Parathyroid adenoma (tissue), 2 donors: Measurements from ENCODE around the gene RAB6D.
"Not testable (repeated sequence)": the region's sequence is repeated elsewhere in the genome, so short reads cannot be mapped to it uniquely, and the experiment has no call there.

Experiments used
- H2AFZ ChIP-seq: fragments of 300-600 bp; sonication (generic); one replicate; pipeline ENCODE4 v1.7.0; 2017; ENCODE audit warnings: antibody characterized with exemption, mild to moderate bottlenecking
- H3K27ac ChIP-seq: fragments of 300-600 bp; sonication (generic); one replicate; pipeline ENCODE4 v1.7.0; 2017
- H3K27me3 ChIP-seq: fragments of 300-600 bp; sonication (generic); one replicate; pipeline ENCODE4 v1.7.0; 2017; ENCODE audit warnings: low read length; ENCODE audit not compliant: control insufficient read depth, insufficient read depth
- H3K36me3 ChIP-seq: fragments of 300-600 bp; sonication (generic); one replicate; pipeline ENCODE4 v1.7.0; 2017; ENCODE audit warnings: low read length; ENCODE audit not compliant: control insufficient read depth, insufficient read depth
- H3K4me1 ChIP-seq: fragments of 300-600 bp; sonication (generic); one replicate; pipeline ENCODE4 v1.7.0; 2017; ENCODE audit warnings: control low read depth
- H3K4me2 ChIP-seq: fragments of 300-600 bp; sonication (generic); one replicate; pipeline ENCODE4 v1.7.0; 2017; ENCODE audit warnings: low read length
- H3K4me3 ChIP-seq: fragments of 300-600 bp; sonication (generic); one replicate; pipeline ENCODE4 v1.7.0; 2017; ENCODE audit warnings: low read depth, low read length
- H3K79me2 ChIP-seq: fragments of 300-600 bp; sonication (generic); one replicate; pipeline ENCODE4 v1.7.0; 2017; ENCODE audit warnings: control low read depth
- H3K9ac ChIP-seq: fragments of 300-600 bp; sonication (generic); one replicate; pipeline ENCODE4 v1.7.0; 2017; ENCODE audit warnings: mild to moderate bottlenecking
- H3K9me3 ChIP-seq: fragments of 300-600 bp; sonication (generic); one replicate; pipeline ENCODE4 v1.7.0; 2017; ENCODE audit warnings: low read length; ENCODE audit not compliant: control insufficient read depth
- TF ChIP-seq, protein P1 (sequence below): fragments of 300-600 bp; sonication (generic); IDR thresholded peaks from one replicate; pipeline ENCODE4 v1.7.0; 2017; ENCODE audit warnings: antibody characterized with exemption, mild to moderate bottlenecking
- donor health status: primary hyperparathyroidism.

The RAB6D gene

DNA sequence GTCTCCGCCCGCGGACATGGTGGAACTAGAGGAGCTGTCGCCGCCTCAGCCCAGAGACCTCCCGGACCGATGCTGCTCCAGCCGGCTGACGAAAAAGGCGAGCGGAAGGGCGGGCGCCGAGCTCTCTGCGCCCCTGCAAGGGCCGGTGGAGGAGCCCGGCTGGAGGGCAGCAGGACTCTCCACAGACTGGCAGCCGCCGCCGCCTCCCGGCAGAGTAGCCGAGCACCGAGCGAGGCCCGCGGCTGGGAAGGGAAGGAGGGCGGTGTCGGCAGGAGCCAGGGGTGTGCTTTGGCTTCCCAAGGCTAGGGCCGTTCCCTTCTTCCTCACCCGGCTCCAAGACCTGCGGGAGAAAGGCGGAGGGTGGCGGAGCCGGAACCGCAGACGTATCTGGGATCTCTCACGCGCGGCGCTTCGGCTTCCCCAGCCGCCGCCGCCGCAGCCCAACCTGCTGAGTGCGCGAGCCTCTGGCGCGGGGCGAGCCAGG lies at the start of gene RAB6D:
Gene RAB6D, minus strand, starts transcription at position 466 of the 484 bp plus-strand sequence. Its CDS starts 448 bp downstream, at position 18.
- Histone ChIP-seq H3K27ac (peak within 1 kb of the TSS; percentile 39), H2AFZ (peak within 1 kb of the TSS; percentile 33), H3K4me2 (peak within 1 kb of the TSS; percentile 63), H3K4me3 (peak within 1 kb of the TSS; percentile 27)
- not testable (repeated sequence) for H3K9me3 ChIP-seq, H3K4me1 ChIP-seq, H3K27me3 ChIP-seq, H3K9ac ChIP-seq, H3K36me3 ChIP-seq, H3K79me2 ChIP-seq

DNA sequence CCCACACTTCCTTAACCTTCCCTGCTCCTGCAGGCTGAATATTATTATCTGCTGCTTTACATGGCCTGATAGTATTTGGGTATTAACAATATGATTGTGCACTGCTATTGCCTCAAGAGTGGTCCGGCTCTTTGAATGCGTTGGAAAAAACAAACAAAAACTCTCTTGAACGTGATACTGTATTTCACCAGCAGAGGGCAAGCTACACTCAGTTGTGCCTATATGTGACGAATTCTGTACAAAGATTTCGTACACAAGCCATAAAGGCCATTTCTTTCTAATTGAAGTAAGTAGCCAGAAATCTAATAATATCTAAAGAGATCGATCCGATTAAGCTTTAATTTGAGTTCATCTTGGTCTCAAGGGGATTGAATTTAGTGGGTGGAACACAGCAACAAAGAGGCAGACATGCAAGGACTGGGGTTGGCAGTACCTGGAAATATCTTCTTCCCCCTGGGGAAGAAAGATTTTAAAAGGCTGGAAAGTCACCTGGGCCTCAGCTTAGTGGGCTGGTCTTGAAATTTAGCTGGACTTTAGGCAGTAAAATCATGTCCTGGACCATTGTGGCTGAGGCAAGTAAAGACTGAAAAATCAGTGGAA lies 49.3 kb upstream of the RAB6D start:
- Histone ChIP-seq H3K27me3 (no peaks in the 10 kb centered on the region), H3K4me3 (no peak overlapping the region), H3K4me2 (no peak overlapping the region), H3K79me2 (no peaks in the 10 kb centered on the region), H2AFZ (peak overlapping the region; percentile 59), H3K27ac (no peak overlapping the region), H3K9ac (no peak overlapping the region), H3K4me1 (no peaks in the 10 kb centered on the region), H3K36me3 (no peaks in the 10 kb centered on the region), H3K9me3 (no peaks in the 10 kb centered on the region)
- TF ChIP-seq, protein P1, sequence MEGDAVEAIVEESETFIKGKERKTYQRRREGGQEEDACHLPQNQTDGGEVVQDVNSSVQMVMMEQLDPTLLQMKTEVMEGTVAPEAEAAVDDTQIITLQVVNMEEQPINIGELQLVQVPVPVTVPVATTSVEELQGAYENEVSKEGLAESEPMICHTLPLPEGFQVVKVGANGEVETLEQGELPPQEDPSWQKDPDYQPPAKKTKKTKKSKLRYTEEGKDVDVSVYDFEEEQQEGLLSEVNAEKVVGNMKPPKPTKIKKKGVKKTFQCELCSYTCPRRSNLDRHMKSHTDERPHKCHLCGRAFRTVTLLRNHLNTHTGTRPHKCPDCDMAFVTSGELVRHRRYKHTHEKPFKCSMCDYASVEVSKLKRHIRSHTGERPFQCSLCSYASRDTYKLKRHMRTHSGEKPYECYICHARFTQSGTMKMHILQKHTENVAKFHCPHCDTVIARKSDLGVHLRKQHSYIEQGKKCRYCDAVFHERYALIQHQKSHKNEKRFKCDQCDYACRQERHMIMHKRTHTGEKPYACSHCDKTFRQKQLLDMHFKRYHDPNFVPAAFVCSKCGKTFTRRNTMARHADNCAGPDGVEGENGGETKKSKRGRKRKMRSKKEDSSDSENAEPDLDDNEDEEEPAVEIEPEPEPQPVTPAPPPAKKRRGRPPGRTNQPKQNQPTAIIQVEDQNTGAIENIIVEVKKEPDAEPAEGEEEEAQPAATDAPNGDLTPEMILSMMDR: peak; percentile 91

DNA sequence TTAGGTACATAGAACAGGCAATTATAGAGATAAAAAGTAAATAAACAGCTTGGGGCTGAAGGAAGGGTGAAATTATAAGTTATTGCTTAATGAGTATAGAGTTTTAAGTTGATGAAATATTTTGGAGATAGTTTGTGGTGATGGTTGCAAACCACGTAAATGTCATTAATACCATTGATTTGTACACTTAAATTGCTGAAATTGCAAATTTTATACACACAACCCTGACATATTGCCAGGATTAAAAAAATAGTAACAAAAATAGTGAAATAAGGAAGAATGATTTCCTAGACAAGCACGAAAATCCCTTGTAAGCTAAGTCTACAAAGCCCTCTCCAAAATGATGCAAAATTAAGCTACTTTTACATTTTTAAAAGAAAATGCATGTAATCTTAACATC lies 46.2 kb upstream of the RAB6D start:
- Histone ChIP-seq H2AFZ (no peak overlapping the region), H3K9me3 (no peaks in the 10 kb centered on the region), H3K27me3 (no peaks in the 10 kb centered on the region), H3K27ac (no peak overlapping the region), H3K4me2 (no peak overlapping the region), H3K4me1 (no peaks in the 10 kb centered on the region), H3K79me2 (no peaks in the 10 kb centered on the region), H3K9ac (no peak overlapping the region), H3K36me3 (no peaks in the 10 kb centered on the region), H3K4me3 (no peak overlapping the region)
- TF ChIP-seq, protein P1: no peak

DNA sequence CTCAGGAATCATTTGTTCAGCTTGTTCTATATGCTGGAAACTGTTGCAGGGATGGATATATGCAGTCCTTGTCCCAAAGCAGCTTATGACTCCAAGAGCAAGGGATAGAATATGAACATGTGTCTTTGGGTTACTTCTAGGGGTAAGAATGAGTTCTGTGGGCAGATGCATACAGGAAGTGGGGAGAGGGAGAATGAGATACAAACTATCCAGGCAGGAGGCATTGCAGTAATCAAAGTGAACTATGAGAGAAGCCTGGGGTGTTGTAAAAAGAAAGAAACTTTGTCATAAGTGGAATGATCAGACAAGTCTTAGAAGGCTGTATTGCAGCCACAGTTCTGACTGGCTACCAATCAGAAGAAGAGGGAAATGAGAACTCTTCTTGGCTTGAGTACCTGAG lies 44.8 kb upstream of the RAB6D start:
- Histone ChIP-seq H3K4me3 (no peak overlapping the region), H3K36me3 (no peaks in the 10 kb centered on the region), H3K27ac (no peak overlapping the region), H2AFZ (no peak overlapping the region), H3K9ac (no peak overlapping the region), H3K4me2 (no peak overlapping the region), H3K9me3 (no peaks in the 10 kb centered on the region), H3K27me3 (no peaks in the 10 kb centered on the region), H3K79me2 (no peaks in the 10 kb centered on the region), H3K4me1 (no peaks in the 10 kb centered on the region)
- TF ChIP-seq, protein P1: no peak

DNA sequence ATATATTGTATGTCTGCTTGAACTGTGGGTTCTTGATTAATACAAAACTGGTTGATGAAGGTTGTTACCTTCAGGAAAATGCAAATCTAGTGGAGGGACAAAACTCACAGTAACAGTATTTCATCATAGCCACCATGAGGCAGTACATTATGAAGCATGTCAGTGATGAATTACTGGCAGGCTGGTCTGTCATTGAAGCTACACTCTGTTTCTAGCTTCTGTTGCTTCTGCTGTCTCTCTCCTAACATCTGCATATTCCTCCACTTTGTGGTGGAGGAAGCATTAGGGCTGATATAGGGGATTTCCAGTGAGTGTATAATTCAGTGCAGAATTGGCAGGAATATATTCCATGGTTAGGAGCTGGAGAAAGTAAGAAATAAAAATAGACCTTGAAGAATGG lies 44.2 kb upstream of the RAB6D start:
- no peaks in the 10 kb centered on the region for H3K4me1 ChIP-seq
- H3K79me2 ChIP-seq: no peaks in the 10 kb centered on the region
- no peaks in the 10 kb centered on the region for H3K9me3 ChIP-seq
- no peak overlapping the region for H3K4me3 ChIP-seq
- H3K27ac ChIP-seq: no peak overlapping the region
- H3K4me2 ChIP-seq: no peak overlapping the region
- no peak overlapping the region for H3K9ac ChIP-seq
- no peaks in the 10 kb centered on the region for H3K27me3 ChIP-seq
- H2AFZ ChIP-seq: no peak overlapping the region
- TF ChIP-seq, protein P1: no peak
- H3K36me3 ChIP-seq: no peaks in the 10 kb centered on the region
